Muscle layer of colon (tissue), 2 donors: ENCODE measurements around the gene SERPINA3.
"Not testable (repeated sequence)": the region's sequence is repeated elsewhere in the genome, so short reads cannot be mapped to it uniquely, and the experiment has no call there.

Experiments
- H3K27ac ChIP-seq: one replicate; pipeline ENCODE4 v1.7.0; 2013; ENCODE audit warnings: low read depth, mild to moderate bottlenecking, low read length, moderate library complexity
- H3K27me3 ChIP-seq, 2 donors: one replicate each; pipeline ENCODE4 v1.7.0; 2013; ENCODE audit warnings: low read length in 2 of 2, mild to moderate bottlenecking in 2 of 2; ENCODE audit not compliant: insufficient read depth in 2 of 2, control insufficient read depth in 1 of 2
- H3K36me3 ChIP-seq: one replicate; pipeline ENCODE4 v1.7.0; 2013; ENCODE audit warnings: mild to moderate bottlenecking, low read length; ENCODE audit not compliant: insufficient read depth
- H3K4me1 ChIP-seq: one replicate; pipeline ENCODE4 v1.7.0; 2013; ENCODE audit warnings: mild to moderate bottlenecking, low read length; ENCODE audit not compliant: insufficient read depth
- H3K4me3 ChIP-seq, 2 donors: one replicate each; pipeline ENCODE4 v1.7.0; 2013; ENCODE audit warnings: low read length in 2 of 2, low read depth in 1 of 2, mild to moderate bottlenecking in 1 of 2, moderate library complexity in 1 of 2
- H3K9ac ChIP-seq: one replicate; pipeline ENCODE4 v1.7.0; 2013; ENCODE audit warnings: low read length
- H3K9me3 ChIP-seq: one replicate; pipeline ENCODE4 v1.7.0; 2013; ENCODE audit warnings: mild to moderate bottlenecking, low read length
- donor health status: abdominal sarcoma.
- donor health status: Adenocarcinoma of cecum.

SERPINA3 gene

DNA sequence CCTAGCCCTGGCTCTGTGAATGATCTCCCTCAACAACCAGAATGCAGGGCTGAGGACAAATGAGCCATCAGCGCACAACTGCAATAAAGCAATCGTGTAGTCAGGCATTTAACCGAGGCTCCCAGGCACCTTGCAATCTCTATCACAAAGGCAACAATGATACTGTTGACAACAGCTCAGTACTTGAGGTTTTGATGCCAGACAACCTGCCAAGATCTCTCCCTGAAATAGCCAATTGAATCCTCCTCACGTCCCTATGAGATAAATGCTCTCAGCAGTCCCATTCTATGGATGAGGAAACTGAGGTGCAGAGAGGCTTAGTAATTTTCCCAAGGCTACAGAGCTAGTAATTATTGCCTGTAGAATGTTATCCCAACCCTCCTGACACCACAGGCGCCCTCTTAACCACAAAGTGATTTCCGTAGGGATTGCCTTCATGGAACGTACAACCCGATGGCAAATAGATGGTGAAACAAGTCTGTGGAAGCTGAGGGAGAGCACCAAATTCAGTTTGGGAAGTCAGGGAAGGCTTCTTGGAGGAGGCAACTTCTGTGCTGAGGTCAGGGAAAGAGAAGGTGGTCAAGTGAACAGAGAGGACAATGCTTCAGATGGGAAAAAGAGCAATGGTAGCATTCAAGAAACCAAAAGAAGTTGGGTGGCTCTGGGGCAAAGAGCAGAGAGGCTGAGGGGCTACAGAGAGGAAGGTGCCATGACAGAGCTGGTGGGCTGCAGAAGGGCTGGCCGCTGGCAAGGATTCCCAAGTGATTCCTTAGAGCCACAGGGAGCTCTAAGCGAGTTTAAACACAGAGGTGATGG lies 12.6 kb downstream of the SERPINA3 start:
- H3K4me1 ChIP-seq = no peaks in the 10 kb centered on the region
- H3K27me3 ChIP-seq = peaks cover 0 to 9% of the 10 kb centered on the region in 2 donors
- no peak overlapping the region for H3K9ac ChIP-seq
- no peaks in the 10 kb centered on the region for H3K9me3 ChIP-seq
- no peaks in the 10 kb centered on the region for H3K36me3 ChIP-seq
- no peak overlapping the region for H3K4me3 ChIP-seq
- no peak overlapping the region for H3K27ac ChIP-seq

- Histone ChIP-seq H3K4me1 (no peaks in the 10 kb centered on the region), H3K4me3 (no peak overlapping the region), H3K36me3 (no peaks in the 10 kb centered on the region), H3K27me3 (peaks cover 0 to 10% of the 10 kb centered on the region in 2 donors), H3K27ac (no peak overlapping the region), H3K9me3 (no peaks in the 10 kb centered on the region), H3K9ac (no peak overlapping the region)
Observed at GRCh38 chr14:94625353-94625635, 13.1 kb downstream of the SERPINA3 start.

- Histone ChIP-seq H3K4me1 (no peaks in the 10 kb centered on the region), H3K9ac (no peak overlapping the region), H3K4me3 (no peak overlapping the region), H3K27me3 (peaks cover 0 to 10% of the 10 kb centered on the region in 2 donors), H3K27ac (no peak overlapping the region), H3K36me3 (no peaks in the 10 kb centered on the region), H3K9me3 (no peaks in the 10 kb centered on the region)
Observed at GRCh38 chr14:94628578-94628977, 16.4 kb downstream of the SERPINA3 start.

DNA sequence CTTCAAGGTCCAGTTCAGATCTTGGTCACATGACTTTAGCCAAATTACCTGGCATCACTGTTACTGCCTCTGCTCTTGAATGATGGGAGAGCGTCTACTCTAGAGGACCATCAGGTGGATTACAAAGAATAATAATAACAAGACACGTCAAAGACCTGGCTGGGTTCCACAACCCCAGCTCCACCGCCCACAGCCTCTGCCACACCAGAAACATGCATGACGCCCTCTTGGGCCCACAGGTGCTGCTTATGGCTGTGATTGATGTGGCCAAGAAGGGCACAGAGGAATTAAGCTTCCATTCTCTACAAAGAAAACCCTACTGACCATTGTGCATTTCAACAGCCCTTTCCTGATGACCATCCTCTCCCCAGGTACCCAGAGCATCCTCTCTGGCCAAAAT lies 18.2 kb downstream of the SERPINA3 start:
- H3K9ac ChIP-seq = no peak overlapping the region
- no peaks in the 10 kb centered on the region for H3K9me3 ChIP-seq
- no peak overlapping the region for H3K4me3 ChIP-seq
- no peaks in the 10 kb centered on the region for H3K36me3 ChIP-seq
- H3K27ac ChIP-seq = no peak overlapping the region
- H3K4me1 ChIP-seq = no peaks in the 10 kb centered on the region
- peaks cover 0 to 3% of the 10 kb centered on the region in 2 donors for H3K27me3 ChIP-seq

DNA sequence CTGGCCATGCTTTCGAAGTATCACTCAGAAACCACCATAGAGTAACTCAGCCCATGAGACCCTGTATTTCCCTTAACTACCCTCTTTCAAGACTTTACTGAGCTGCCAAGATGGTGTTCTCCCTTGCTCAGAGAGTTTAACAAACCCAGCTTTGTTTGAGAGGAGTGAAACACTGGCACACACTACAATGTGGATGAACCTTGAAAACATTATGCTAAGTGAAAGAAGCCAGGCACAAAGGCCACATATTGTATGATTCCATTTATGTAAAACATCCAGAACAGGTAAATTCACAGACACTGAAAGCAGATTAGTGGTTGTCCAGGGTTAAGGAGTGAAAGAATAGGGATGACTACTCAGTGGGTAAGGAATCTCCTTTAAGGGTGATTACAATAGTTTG lies 18.9 kb downstream of the SERPINA3 start:
- peaks cover 0 to 3% of the 10 kb centered on the region in 2 donors for H3K27me3 ChIP-seq

GRCh38 chr14:94631536-94632304 lies 19.5 kb downstream of the SERPINA3 start:
- Histone ChIP-seq H3K27ac (no peak overlapping the region), H3K4me1 (no peaks in the 10 kb centered on the region), H3K9me3 (no peaks in the 10 kb centered on the region), H3K9ac (no peak overlapping the region), H3K36me3 (no peaks in the 10 kb centered on the region), H3K4me3 (no peak overlapping the region), H3K27me3 (peaks cover 0 to 3% of the 10 kb centered on the region in 2 donors)

More for the DNA sequence above, 18.9 kb downstream of the SERPINA3 start:
- Histone ChIP-seq H3K27ac (no peak overlapping the region), H3K4me1 (no peaks in the 10 kb centered on the region), H3K36me3 (no peaks in the 10 kb centered on the region), H3K9me3 (no peaks in the 10 kb centered on the region), H3K9ac (no peak overlapping the region), H3K4me3 (no peak overlapping the region)

DNA sequence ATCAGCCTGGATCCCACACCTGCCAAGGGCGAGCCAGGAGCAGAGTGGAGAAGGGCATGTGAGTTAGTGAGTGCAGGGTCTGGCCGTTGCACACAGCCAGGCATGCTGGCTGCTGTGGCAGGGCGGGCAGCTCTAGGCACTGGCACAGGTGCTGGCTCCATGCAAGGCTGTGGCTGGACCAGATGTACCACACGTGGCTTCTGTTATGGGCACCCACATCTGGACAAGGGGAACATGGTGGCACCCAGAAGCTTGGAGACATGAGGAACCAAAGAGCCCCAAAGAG lies 20.1 kb downstream of the SERPINA3 start:
- no peaks in the 10 kb centered on the region for H3K9me3 ChIP-seq
- no peak overlapping the region for H3K27ac ChIP-seq
- H3K4me3 ChIP-seq = no peak overlapping the region
- H3K27me3 ChIP-seq = peaks cover 0 to 3% of the 10 kb centered on the region in 2 donors
- no peaks in the 10 kb centered on the region for H3K36me3 ChIP-seq
- H3K4me1 ChIP-seq = no peaks in the 10 kb centered on the region
- H3K9ac ChIP-seq = no peak overlapping the region

GRCh38 chr14:94633121-94633520 lies 20.9 kb downstream of the SERPINA3 start:
- Histone ChIP-seq H3K4me3 (no peak overlapping the region), H3K9me3 (no peaks in the 10 kb centered on the region), H3K4me1 (no peaks in the 10 kb centered on the region), H3K36me3 (no peaks in the 10 kb centered on the region), H3K9ac (no peak overlapping the region), H3K27me3 (peaks cover 0 to 3% of the 10 kb centered on the region in 2 donors), H3K27ac (no peak overlapping the region)

GRCh38 chr14:94635154-94635553 lies 23.0 kb downstream of the SERPINA3 start:
- Histone ChIP-seq H3K36me3 (no peaks in the 10 kb centered on the region), H3K9me3 (no peaks in the 10 kb centered on the region), H3K27me3 (peaks cover 0 to 3% of the 10 kb centered on the region in 2 donors), H3K9ac (no peak overlapping the region), H3K4me1 (no peaks in the 10 kb centered on the region), H3K4me3 (no peak overlapping the region), H3K27ac (no peak overlapping the region)

GRCh38 chr14:94636744-94637412 lies 24.7 kb downstream of the SERPINA3 start:
- Histone ChIP-seq H3K4me1 (no peaks in the 10 kb centered on the region), H3K27me3 (no peaks in the 10 kb centered on the region), H3K27ac (no peak overlapping the region), H3K9me3 (no peaks in the 10 kb centered on the region), H3K9ac (no peak overlapping the region), H3K36me3 (no peaks in the 10 kb centered on the region), H3K4me3 (no peak overlapping the region)

DNA sequence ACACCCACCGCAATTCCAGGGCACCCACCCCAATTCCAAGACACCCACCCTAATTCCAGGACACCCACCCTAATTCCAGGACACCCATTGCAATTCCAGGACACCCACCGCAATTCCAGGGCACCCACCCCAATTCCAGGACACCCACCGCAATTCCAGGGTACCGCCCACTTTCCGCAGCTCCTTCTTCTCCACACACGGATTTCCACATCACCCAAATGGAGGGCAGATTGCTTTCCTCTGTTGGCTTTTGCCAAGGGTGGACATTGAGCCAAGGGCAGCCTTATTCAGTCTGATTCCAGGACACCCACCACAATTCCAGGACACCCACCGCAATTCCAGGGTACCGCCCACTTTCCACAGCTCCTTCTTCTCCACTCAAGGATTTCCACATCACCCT lies 25.6 kb downstream of the SERPINA3 start:
- not testable (repeated sequence) for H3K27me3 ChIP-seq, H3K9me3 ChIP-seq, H3K4me3 ChIP-seq, H3K4me1 ChIP-seq, H3K9ac ChIP-seq, H3K36me3 ChIP-seq, H3K27ac ChIP-seq
